ENCODE results near the gene SOX15.

GRCh38 chr17:7580604-7581575, 9.0 kb downstream of the SOX15 start:
- no peak for TF ChIP-seq CTCF (IDR thresholded peaks at IDR 0.05)
- TF ChIP-seq ZFX (IDR thresholded peaks at IDR 0.05; ENCODE audit: borderline replicate concordance), result no peak

Measured in 22Rv1 (cell line).